Fibroblast of lung (primary cell): ENCODE measurements around the gene ECI1. TPM values are rescaled to one million over a fixed set of nuclear protein-coding genes. Genes with fewer than 3 reads are reported as not detected.

Experiments used
- DNase-seq, 2 donors: peaks; one replicate each; pipeline versions ENCODE4 v3.0.0 to v3.0.0-alpha.2; 2010; ENCODE audit warnings: low read depth in 2 of 2
- H2AFZ ChIP-seq: 2 replicates; pipeline ENCODE4 v1.5.1; 2012; ENCODE audit warnings: low read length, control low read depth, inconsistent platforms
- H3K27ac ChIP-seq: 2 replicates; pipeline ENCODE4 v1.5.1; 2011; ENCODE audit warnings: low read length, control low read depth; ENCODE audit not compliant: insufficient read depth
- H3K27me3 ChIP-seq: 2 replicates; pipeline ENCODE4 v1.5.1; 2011; ENCODE audit warnings: mild to moderate bottlenecking, low read length; ENCODE audit not compliant: control insufficient read depth, insufficient read depth
- H3K36me3 ChIP-seq: 2 replicates; pipeline ENCODE4 v1.5.1; 2011; ENCODE audit warnings: low read length; ENCODE audit not compliant: control insufficient read depth, insufficient read depth
- H3K4me1 ChIP-seq: 2 replicates; pipeline ENCODE4 v1.5.1; 2011; ENCODE audit warnings: low read length; ENCODE audit not compliant: control insufficient read depth, insufficient read depth; ENCODE audit errors: extremely low read depth
- H3K4me2 ChIP-seq: 2 replicates; pipeline ENCODE4 v1.5.1; 2011; ENCODE audit warnings: low read length, control low read depth; ENCODE audit not compliant: insufficient read depth; ENCODE audit errors: extremely low read depth
- H3K4me3 ChIP-seq, 4 experiments: fragments of 200-600 bp in 1 of 4; sonication (generic) in 1 of 4; replicated peaks in 1 of 4; 2 replicates each; pipeline ENCODE4 v1.5.1; 2011 to 2016; ENCODE audit warnings: low read length in 4 of 4, low read depth in 3 of 4, mild to moderate bottlenecking in 3 of 4, control low read depth in 2 of 4, inconsistent platforms in 1 of 4, mixed read lengths in 1 of 4; ENCODE audit not compliant: insufficient read depth in 1 of 4; ENCODE audit errors: control extremely low read depth in 1 of 4
- H3K79me2 ChIP-seq: 2 replicates; pipeline ENCODE4 v1.5.1; 2012; ENCODE audit warnings: mild to moderate bottlenecking, low read length, inconsistent platforms; ENCODE audit not compliant: control insufficient read depth, insufficient read depth
- H3K9ac ChIP-seq: 2 replicates; pipeline ENCODE4 v1.5.1; 2011; ENCODE audit warnings: mild to moderate bottlenecking, low read length, control low read depth; ENCODE audit not compliant: insufficient read depth
- H3K9me3 ChIP-seq: 2 replicates; pipeline ENCODE4 v1.5.1; 2012; ENCODE audit warnings: low read depth, low read length; ENCODE audit not compliant: control insufficient read depth, insufficient read depth
- H4K20me1 ChIP-seq: 2 replicates; pipeline ENCODE4 v1.5.1; 2011; ENCODE audit warnings: low read length; ENCODE audit not compliant: control insufficient read depth, insufficient read depth; ENCODE audit errors: extremely low read depth
- EZH2 ChIP-seq: IDR thresholded peaks from 2 replicates; pipeline ENCODE4 v1.5.1; 2012; ENCODE audit warnings: low read length, control low read depth, mild to moderate bottlenecking; ENCODE audit errors: missing control alignments
- polyA plus RNA-seq, 2 donors: library from polyadenylated mRNA; depleted of rRNA in 1 of 2; stranded (reverse) in 1 of 2; unstranded in 1 of 2; fragments of >200 nt; gene quantifications; 2 replicates each; pipeline ENCODE4 v1.2.1, GENCODE V29; 2011 to 2012; ENCODE audit warnings: missing spikeins in 1 of 2
- total RNA-seq: library from RNA; depleted of rRNA; stranded (reverse); fragments of >200 nt; gene quantifications from 2 replicates; pipeline ENCODE4 v1.2.1, GENCODE V29; 2014
- TF ChIP-seq, protein P1 (sequence below), 2 donors: IDR thresholded peaks in 1 of 2; conservative IDR thresholded peaks in 1 of 2; 1 replicate in 1 of 2; 2 replicates in 1 of 2; pipeline ENCODE4 v1.5.1; 2011 to 2012; ENCODE audit warnings: low read length in 2 of 2, control low read depth in 1 of 2, inconsistent platforms in 1 of 2, low read depth in 1 of 2, mild to moderate bottlenecking in 1 of 2

ECI1 gene
- total and polyA plus RNA-seq, 2 donors (not counting 1 experiment from before 2014, with no cell fraction given) = 18.8 to 35.8 TPM

DNA sequence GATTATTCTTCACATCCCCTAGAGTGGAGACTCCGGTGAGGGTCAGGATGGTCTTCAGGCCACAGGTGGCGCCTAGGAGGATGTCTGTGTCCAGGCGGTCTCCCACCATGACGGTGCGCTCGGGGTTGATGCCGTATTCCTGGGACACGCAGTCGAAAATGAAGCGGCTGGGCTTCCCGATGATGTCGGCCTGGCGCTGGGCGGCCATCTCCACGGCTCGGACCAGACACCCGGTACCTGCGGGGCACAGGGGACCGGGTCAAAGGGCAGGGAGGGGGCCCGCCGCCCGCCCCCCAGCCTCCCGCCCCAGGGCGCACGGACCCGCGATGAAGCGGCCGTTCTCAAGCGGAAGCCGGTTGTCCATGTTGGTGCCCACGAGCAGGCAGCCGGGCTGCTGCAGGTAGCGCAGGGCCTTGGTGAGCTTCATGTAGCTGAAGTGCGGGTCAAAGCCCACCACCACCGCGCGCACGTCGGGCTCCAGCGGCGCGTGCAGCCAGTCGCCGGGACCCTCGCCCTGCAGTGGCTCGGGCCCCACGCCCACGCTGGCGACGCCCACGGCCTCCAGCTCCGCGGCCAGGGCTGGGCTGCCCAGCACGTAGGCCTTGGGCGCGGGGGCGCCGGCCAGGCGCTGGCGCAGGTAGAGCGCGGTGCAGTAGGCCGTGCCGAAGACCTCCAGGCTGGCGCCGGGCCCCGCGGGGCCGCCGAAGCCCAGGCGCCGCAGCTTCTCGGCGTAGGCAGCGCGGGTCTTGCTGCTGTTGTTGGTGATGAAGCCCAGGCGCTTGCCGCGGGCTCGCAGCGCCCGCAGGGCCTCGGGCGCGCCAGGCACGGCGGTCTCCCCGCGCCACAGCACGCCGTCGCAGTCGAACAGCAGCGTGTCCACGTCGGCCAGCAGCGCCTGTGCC is 37.3 kb downstream of the ECI1 start:
- Histone ChIP-seq H3K4me2 (peak overlapping the region; percentile 77), H3K27ac (peak overlapping the region; percentile 69), H3K4me1 (peaks cover 7% of the 10 kb centered on the region), H3K9me3 (no peaks in the 10 kb centered on the region), H4K20me1 (no peaks in the 10 kb centered on the region), H3K4me3 (peak overlapping the region; percentile 52 to 73 (median 66)), H3K36me3 (peaks cover 9% of the 10 kb centered on the region), H3K27me3 (no peaks in the 10 kb centered on the region), H3K9ac (peak overlapping the region; percentile 75), H3K79me2 (peaks cover 18% of the 10 kb centered on the region), H2AFZ (peak overlapping the region; percentile 81)
- TF ChIP-seq, protein P1, sequence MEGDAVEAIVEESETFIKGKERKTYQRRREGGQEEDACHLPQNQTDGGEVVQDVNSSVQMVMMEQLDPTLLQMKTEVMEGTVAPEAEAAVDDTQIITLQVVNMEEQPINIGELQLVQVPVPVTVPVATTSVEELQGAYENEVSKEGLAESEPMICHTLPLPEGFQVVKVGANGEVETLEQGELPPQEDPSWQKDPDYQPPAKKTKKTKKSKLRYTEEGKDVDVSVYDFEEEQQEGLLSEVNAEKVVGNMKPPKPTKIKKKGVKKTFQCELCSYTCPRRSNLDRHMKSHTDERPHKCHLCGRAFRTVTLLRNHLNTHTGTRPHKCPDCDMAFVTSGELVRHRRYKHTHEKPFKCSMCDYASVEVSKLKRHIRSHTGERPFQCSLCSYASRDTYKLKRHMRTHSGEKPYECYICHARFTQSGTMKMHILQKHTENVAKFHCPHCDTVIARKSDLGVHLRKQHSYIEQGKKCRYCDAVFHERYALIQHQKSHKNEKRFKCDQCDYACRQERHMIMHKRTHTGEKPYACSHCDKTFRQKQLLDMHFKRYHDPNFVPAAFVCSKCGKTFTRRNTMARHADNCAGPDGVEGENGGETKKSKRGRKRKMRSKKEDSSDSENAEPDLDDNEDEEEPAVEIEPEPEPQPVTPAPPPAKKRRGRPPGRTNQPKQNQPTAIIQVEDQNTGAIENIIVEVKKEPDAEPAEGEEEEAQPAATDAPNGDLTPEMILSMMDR (conservative IDR thresholded peaks at IDR 0.05 in 1 of 2, IDR thresholded peaks at IDR 0.05 in 1 of 2; ENCODE audit: low read depth in 1 of 2, low read length in 2 of 2) = no peak
- no peak for TF ChIP-seq EZH2
- DNase-seq = no peak

DNA sequence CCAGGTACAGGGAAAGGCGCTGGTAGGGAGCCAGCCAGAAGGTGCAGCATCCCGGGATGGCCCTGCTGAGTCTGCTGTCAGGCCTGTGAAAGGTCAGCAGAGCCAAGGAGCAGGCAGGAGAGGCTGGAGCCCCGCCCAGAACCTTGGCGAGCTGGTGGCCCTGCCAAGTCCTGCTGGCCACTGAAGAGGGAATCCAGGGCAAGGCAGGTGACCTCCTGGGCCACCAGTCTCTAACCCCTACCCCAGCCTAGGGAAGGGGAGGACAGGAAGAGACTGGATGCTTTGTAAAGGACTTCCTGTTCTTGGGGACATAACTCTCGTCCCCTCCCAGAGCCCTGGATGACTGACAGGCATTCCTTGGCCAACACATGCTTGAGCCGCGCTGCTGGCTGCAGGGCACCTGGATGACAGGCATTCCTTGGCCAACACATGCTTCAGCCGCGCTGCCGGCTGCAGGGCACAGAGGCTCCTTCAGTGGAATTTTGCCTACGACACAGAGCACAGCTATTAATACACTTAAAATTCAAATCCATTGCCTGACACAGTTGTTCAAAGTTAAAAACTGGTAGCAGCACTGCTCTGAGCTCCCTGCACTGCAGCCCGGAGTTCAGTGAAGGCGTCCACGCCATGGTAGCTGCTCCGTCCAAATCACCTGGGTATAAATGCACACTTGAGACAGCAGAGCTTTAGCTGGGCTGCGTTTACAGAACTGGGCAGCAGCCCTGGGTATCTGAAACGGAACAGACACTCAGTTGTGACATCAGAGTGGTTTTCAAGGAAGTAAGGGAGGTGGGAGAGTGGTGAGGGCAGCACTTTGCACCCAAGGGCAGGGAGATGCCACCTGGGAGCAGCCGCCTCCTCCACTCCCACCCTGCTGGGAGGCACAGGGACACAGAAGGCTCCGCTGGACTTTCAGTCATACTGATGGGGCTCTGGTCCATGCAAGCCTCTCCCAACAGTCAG is 38.7 kb downstream of the ECI1 start:
- TF ChIP-seq, protein P1 (conservative IDR thresholded peaks at IDR 0.05 in 1 of 2, IDR thresholded peaks at IDR 0.05 in 1 of 2; ENCODE audit: low read depth in 1 of 2, low read length in 2 of 2) = no peak
- no peak for TF ChIP-seq EZH2
- peaks cover 19% of the 10 kb centered on the region for H3K36me3 ChIP-seq
- DNase-seq = no peak

DNA sequence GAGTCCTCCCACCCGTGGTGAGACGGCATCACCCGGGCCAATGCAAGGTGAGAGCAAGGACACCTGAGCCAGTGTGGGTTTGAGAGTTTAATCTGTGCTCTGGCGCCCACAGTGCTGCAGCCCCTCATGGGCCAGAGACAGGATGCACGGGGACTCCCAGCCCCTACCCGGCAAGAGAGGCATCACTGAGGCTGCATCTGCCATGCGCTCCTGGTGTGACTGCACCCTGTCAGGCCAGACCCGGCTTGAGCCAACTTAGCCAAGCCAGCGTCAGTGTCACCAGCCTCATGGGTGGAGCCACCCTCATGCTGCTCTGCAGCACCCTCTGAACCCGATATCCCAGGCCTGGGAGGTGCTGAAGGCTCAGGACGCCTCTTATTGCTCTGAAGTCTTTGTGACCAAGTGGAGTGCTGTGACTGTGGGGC is 39.5 kb downstream of the ECI1 start:
- TF ChIP-seq EZH2 = no peak
- Histone ChIP-seq H3K4me2 (no peak overlapping the region), H2AFZ (no peak overlapping the region), H3K79me2 (peaks cover 18% of the 10 kb centered on the region), H3K4me1 (peaks cover 7% of the 10 kb centered on the region), H4K20me1 (no peaks in the 10 kb centered on the region), H3K9me3 (no peaks in the 10 kb centered on the region), H3K9ac (no peak overlapping the region), H3K27ac (no peak overlapping the region), H3K27me3 (no peaks in the 10 kb centered on the region), H3K4me3 (no peak overlapping the region), H3K36me3 (peaks cover 23% of the 10 kb centered on the region)
- no peak for DNase-seq

More for the DNA sequence above, 38.7 kb downstream of the ECI1 start:
- no peaks in the 10 kb centered on the region for H3K9me3 ChIP-seq
- no peak overlapping the region for H3K27ac ChIP-seq
- H4K20me1 ChIP-seq = no peaks in the 10 kb centered on the region
- no peak overlapping the region for H3K9ac ChIP-seq
- H3K4me1 ChIP-seq = peaks cover 7% of the 10 kb centered on the region
- H3K79me2 ChIP-seq = peaks cover 18% of the 10 kb centered on the region
- H3K27me3 ChIP-seq = no peaks in the 10 kb centered on the region
- H2AFZ ChIP-seq = no peak overlapping the region
- peak overlapping the region; percentile 77 for H3K4me2 ChIP-seq
- peak overlapping the region; percentile 52 to 73 (median 66) for H3K4me3 ChIP-seq
